DMS 273 treated with DMSO at 0.1 percent for 48 hours (cell line): ENCODE data around the gene SEPTIN5.

Experiments
- DNase-seq: peaks from one replicate; lab custom pipeline; 2025; lab: John Stamatoyannopoulos, UW

The SEPTIN5 gene

GRCh38 chr22:19705181-19705934, 8.9 kb upstream of the SEPTIN5 start:
- DNase-seq, result no peak

DNA sequence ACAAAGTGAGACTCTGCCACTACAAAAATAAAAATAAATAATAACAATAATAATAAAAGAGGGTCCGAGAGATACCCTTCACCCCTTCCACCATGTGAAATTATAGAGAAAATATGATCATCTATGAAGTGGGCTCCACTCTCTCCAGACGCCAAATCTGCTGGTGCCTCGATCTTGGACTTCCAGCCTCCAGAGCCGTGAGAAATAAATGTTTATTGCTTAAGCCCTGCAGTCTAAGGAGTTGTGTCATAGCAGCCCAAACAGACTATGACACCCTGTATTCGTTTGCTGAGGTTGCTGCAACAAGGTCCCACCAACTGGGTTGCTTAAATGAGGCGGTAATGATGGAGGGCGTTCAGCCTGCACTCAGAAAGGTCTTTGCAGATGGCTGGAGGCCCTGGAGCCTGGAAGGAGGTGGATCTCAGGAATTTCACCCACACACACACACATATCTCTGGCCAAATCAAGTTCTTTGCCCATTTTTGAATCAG, 7.6 kb upstream of the SEPTIN5 start:
- DNase-seq, result no peak

- DNase-seq, result no peak
Measured at GRCh38 chr22:19707347-19708290, 6.7 kb upstream of the SEPTIN5 start.

GRCh38 chr22:19708321-19709011, 5.8 kb upstream of the SEPTIN5 start:
- DNase-seq, result no peak

- no peak for DNase-seq
Measured at GRCh38 chr22:19709063-19709769, 5.1 kb upstream of the SEPTIN5 start.

- no peak for DNase-seq
Measured at GRCh38 chr22:19710020-19710768, 4.1 kb upstream of the SEPTIN5 start.

- DNase-seq, result no peak
Measured at GRCh38 chr22:19710769-19711106, 3.6 kb upstream of the SEPTIN5 start.

DNA sequence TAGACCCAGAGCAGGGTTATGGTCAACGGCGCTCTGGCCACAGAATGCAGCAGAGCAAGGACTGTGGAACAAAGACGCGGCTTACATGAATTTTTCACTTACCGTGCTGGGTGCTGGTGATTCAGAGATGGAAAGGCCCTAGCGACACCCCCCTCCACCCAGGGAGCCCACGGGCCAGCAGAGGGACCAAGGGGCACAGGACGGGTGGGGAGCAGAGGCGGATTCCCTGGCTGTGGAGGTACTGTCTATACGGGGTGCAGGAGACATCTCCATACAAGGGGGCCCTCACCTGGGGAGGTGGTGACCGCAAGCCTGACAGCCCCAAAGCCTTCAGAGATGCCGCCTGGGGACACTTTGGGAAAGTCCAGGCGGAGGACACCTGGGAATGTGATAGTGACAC, 1.1 kb upstream of the SEPTIN5 start:
- DNase-seq, result no peak

GRCh38 chr22:19713650-19714311, 522 bp upstream of the SEPTIN5 start:
- DNase-seq, result no peak

GRCh38 chr22:19715188-19715930, 1.1 kb downstream of the SEPTIN5 start:
- DNase-seq, result no peak

DNA sequence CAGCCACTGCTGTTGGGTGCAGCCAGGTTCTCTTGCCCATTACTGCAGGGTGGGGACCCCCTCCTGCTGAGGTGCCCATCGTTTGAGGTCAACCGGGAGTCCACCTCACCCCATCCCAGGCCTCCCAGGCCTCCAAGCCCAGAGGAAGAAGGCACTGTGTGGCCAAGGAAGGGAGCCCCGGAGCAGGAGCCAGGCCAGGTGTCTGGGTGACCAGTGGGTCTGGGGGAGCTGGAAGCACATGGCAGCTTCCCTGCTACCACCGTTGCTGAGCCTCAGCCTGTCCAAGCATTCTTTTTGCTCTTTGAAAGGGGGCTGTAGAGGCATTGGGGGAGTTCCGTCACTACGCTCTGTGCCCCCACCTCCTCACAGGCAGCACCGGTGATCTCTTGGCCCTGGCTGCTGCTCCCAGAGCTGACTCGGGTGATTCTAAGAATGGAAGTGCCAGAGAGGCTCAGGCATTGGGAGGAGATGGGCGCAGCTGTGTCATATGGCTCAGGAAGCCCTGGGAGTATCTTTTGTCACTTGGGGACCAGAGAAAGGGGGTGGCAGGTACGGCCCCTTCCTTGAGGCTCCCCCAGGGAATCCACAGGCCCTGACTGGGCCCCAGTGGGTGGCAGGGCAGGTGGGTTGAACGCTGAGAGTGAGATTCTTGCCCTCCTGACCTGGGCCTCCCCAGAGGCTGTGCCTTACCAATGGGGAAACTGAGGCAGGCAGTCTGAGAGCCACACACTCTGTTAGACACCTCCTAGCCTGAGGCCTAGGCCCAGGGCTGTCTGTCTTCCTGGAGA, 1.9 kb downstream of the SEPTIN5 start:
- no peak for DNase-seq

GRCh38 chr22:19716829-19717105, 2.5 kb downstream of the SEPTIN5 start:
- DNase-seq, result no peak

GRCh38 chr22:19717181-19717580, 2.9 kb downstream of the SEPTIN5 start:
- no peak for DNase-seq

- DNase-seq, result no peak
Measured at GRCh38 chr22:19717691-19718455, 3.6 kb downstream of the SEPTIN5 start.

- no peak for DNase-seq
Measured at GRCh38 chr22:19718456-19719049, 4.2 kb downstream of the SEPTIN5 start.

- DNase-seq, result no peak
Measured at GRCh38 chr22:19719050-19719482, 4.8 kb downstream of the SEPTIN5 start.

DNA sequence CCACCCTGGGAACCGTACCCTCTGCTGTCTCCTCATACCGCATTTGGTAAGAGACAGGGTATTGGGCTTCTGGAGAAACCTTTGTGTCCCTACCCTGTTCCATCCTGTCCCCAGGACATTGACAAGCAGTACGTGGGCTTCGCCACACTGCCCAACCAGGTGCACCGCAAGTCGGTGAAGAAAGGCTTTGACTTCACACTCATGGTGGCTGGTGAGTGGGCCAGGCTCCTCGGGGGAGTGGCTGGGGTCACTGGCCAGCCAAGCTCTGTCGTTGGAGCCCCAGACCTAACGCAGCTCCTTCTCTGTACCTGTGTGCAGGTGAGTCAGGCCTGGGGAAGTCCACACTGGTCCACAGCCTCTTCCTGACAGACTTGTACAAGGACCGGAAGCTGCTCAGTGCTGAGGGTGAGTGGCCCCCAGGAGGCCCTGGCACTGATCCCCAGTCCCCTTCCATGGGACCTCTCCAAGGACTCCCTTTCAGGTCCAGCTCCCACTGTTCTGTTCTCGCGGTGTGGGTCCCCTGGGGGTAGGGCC, 5.3 kb downstream of the SEPTIN5 start:
- DNase-seq, result no peak
